Panc1 (cell line): Measurements from ENCODE around the gene SSBP4. TPM values are rescaled to one million over a fixed set of nuclear protein-coding genes. Genes with fewer than 3 reads are reported as not detected.

Source experiments
- ATAC-seq: fragments of 200-7000 bp; cut with Tn5 transposase; 2 replicates; pipeline ENCODE4 v1.9.1; 2020; ENCODE audit warnings: mild to moderate bottlenecking, moderate library complexity
- BruUV-seq: library from RNA; stranded (reverse); fragments of 400-500 nt; replicated peaks from 2 replicates; lab custom pipeline; 2021; lab: Mats Ljungman, UMichigan
- CTCF ChIA-PET: fragments of 300-600 bp; sonication (Branson Sonifier 250); formaldehyde crosslinking; loops from one replicate; lab custom pipeline; 2022; ENCODE audit warnings: antibody characterized with exemption; lab: Charles Lee
- POLR2A ChIA-PET: fragments of 300-600 bp; sonication (Branson Sonifier 250); formaldehyde crosslinking; loops from one replicate; lab custom pipeline; 2022; ENCODE audit warnings: antibody characterized with exemption; lab: Charles Lee
- DNase-seq: peaks from one replicate; pipeline ENCODE4 v3.0.0-alpha.2; 2010; ENCODE audit warnings: low read depth, low spot score
- H3K27ac ChIP-seq: 2 replicates; pipeline ENCODE4 v1.5.1; 2011; ENCODE audit warnings: mild to moderate bottlenecking, low read length, inconsistent platforms
- H3K27me3 ChIP-seq: fragments of 200-500 bp; sonication (Bioruptor generic); 2 replicates; pipeline ENCODE4 v1.6.0; 2014; ENCODE audit warnings: low read length, inconsistent platforms; ENCODE audit not compliant: control insufficient read depth, insufficient read depth
- H3K36me3 ChIP-seq: fragments of 200-500 bp; sonication (Bioruptor generic); 2 replicates; pipeline ENCODE4 v1.5.1; 2014; ENCODE audit warnings: inconsistent platforms, mild to moderate bottlenecking, low read length, moderate library complexity; ENCODE audit not compliant: control insufficient read depth, insufficient read depth
- H3K4me1 ChIP-seq: 2 replicates; pipeline ENCODE4 v1.5.1; 2011; ENCODE audit warnings: inconsistent platforms, mild to moderate bottlenecking, low read length, moderate library complexity; ENCODE audit not compliant: control insufficient read depth, insufficient read depth
- H3K4me3 ChIP-seq, 2 experiments: 2 replicates each; pipeline ENCODE4 v1.5.1; 2011 to 2012; ENCODE audit warnings: low read depth in 2 of 2, low read length in 2 of 2, mild to moderate bottlenecking in 2 of 2, inconsistent platforms in 1 of 2, moderate library complexity in 1 of 2
- H3K9me3 ChIP-seq: fragments of 200-500 bp; sonication (Bioruptor generic); 2 replicates; pipeline ENCODE4 v1.5.1; 2014; ENCODE audit warnings: low read depth, mild to moderate bottlenecking, inconsistent platforms, low read length, moderate library complexity; ENCODE audit not compliant: control insufficient read depth, insufficient read depth
- POLR2AphosphoS5 ChIP-seq: IDR thresholded peaks from 2 replicates; pipeline ENCODE4 v1.6.1; 2012; ENCODE audit warnings: mild to moderate bottlenecking, low read depth, low read length, moderate library complexity
- REST ChIP-seq, 2 experiments: IDR thresholded peaks; 2 replicates each; pipeline ENCODE4 v1.6.1; 2011 to 2012; ENCODE audit warnings: low read depth in 2 of 2, control low read depth in 1 of 2, low read length in 1 of 2, mild to moderate bottlenecking in 1 of 2, moderate library complexity in 1 of 2; ENCODE audit not compliant: insufficient read depth in 1 of 2
- SIN3A ChIP-seq: IDR thresholded peaks from 2 replicates; pipeline ENCODE4 v1.6.1; 2012; ENCODE audit warnings: low read depth, mild to moderate bottlenecking, low read length, moderate library complexity, borderline replicate concordance; ENCODE audit not compliant: insufficient read depth
- TCF7L2 ChIP-seq: IDR thresholded peaks from 2 replicates; pipeline ENCODE4 v1.6.1; 2011; ENCODE audit warnings: mild to moderate bottlenecking, low read depth, low read length, inconsistent platforms
- in situ Hi-C: cut with HindIII; loops from 2 replicates; pipeline ENCODE4 v1.10.0; 2016; ENCODE audit warnings: low sequenced_read_pairs, low pct_unique_long_range_greater_than_20kb
- intact Hi-C: fragments of 100-400 bp; cut with micrococcal nuclease; formaldehyde crosslinking; loops from one replicate; pipeline ENCODE4 v1.10.0; 2022; ENCODE audit not compliant: unreplicated experiment
- total RNA-seq: library from RNA; stranded (reverse); gene quantifications from one replicate; pipeline ENCODE4 v1.2.1, GENCODE V29; 2021; ENCODE audit not compliant: unreplicated experiment
- TF ChIP-seq, protein P1 (sequence below): fragments of 450-650 bp; IDR thresholded peaks from 2 replicates; pipeline ENCODE4 v1.5.1; 2017; ENCODE audit warnings: mild to moderate bottlenecking

Gene SSBP4
- total RNA-seq, 1 experiment from 2014 or later, result 128 TPM

DNA sequence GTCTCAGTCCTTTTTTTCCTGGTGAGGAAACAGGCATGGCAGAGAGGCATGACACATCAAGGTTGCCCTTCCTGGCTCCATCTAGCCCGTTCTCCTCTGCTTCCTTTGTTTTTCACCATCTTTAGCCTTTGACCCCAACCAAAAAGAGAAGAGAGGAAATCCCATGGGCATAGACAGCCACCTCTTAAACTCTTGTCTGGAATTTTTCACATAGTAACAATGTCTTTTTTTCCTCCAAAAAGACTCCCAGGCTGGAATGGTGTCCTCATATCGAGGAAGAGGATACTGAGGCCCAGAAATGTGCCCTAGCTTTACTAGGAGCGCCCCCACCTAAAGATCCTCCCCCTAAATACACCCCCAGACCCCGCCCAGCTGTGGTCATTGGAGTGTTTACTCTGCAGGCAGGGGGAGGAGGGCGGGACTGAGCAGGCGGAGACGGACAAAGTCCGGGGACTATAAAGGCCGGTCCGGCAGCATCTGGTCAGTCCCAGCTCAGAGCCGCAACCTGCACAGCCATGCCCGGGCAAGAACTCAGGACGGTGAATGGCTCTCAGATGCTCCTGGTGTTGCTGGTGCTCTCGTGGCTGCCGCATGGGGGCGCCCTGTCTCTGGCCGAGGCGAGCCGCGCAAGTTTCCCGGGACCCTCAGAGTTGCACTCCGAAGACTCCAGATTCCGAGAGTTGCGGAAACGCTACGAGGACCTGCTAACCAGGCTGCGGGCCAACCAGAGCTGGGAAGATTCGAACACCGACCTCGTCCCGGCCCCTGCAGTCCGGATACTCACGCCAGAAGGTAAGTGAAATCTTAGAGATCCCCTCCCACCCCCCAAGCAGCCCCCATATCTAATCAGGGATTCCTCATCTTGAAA is 33.3 kb upstream of the SSBP4 start, which contains the start of gene GDF15:
TSS of gene GDF15 (plus strand) at position 484 of the 868 bp plus-strand sequence. CDS start at position 516, 32 bp downstream.
- Histone ChIP-seq H3K27ac (peak within 1 kb of the TSS; percentile 91), H3K4me1 (peaks cover 21% of the 10 kb centered on the region), H3K36me3 (peaks cover 3% of the 10 kb centered on the region; the same call in 1 of the 2 replicates), H3K4me3 (peak within 1 kb of the TSS; percentile 72 to 96), H3K9me3 (no peaks in the 10 kb centered on the region), H3K27me3 (no peaks in the 10 kb centered on the region)
- TF ChIP-seq SIN3A (0 out of 2 replicates have a peak, but pooled peaks have one; percentile 36), POLR2AphosphoS5 (peak; percentile 98), REST (IDR thresholded peaks at IDR 0.05; ENCODE audit: insufficient read depth in 1 of 2, low read depth in 2 of 2, low read length in 1 of 2) (peak in 1 of 2 experiments; percentile 77; a peak in 1 of 4 replicates), TCF7L2 (no peak)
- TF ChIP-seq, protein P1, sequence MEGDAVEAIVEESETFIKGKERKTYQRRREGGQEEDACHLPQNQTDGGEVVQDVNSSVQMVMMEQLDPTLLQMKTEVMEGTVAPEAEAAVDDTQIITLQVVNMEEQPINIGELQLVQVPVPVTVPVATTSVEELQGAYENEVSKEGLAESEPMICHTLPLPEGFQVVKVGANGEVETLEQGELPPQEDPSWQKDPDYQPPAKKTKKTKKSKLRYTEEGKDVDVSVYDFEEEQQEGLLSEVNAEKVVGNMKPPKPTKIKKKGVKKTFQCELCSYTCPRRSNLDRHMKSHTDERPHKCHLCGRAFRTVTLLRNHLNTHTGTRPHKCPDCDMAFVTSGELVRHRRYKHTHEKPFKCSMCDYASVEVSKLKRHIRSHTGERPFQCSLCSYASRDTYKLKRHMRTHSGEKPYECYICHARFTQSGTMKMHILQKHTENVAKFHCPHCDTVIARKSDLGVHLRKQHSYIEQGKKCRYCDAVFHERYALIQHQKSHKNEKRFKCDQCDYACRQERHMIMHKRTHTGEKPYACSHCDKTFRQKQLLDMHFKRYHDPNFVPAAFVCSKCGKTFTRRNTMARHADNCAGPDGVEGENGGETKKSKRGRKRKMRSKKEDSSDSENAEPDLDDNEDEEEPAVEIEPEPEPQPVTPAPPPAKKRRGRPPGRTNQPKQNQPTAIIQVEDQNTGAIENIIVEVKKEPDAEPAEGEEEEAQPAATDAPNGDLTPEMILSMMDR, result peak; percentile 85
- no TSS peak for BruUV-seq
- peak; percentile 75 for ATAC-seq
- no peak for DNase-seq
- POLR2A ChIA-PET, result no interaction called here
- in situ Hi-C loops (no loop called here), intact Hi-C loops (no loop called here)
- CTCF ChIA-PET, result interaction anchor here (0.5 to 1.4 kb wide), 6 partner anchors 15 to 444 kb away, joined by 3 to 9 read pairs (median 4); no protein-coding TSS in a partner anchor

DNA sequence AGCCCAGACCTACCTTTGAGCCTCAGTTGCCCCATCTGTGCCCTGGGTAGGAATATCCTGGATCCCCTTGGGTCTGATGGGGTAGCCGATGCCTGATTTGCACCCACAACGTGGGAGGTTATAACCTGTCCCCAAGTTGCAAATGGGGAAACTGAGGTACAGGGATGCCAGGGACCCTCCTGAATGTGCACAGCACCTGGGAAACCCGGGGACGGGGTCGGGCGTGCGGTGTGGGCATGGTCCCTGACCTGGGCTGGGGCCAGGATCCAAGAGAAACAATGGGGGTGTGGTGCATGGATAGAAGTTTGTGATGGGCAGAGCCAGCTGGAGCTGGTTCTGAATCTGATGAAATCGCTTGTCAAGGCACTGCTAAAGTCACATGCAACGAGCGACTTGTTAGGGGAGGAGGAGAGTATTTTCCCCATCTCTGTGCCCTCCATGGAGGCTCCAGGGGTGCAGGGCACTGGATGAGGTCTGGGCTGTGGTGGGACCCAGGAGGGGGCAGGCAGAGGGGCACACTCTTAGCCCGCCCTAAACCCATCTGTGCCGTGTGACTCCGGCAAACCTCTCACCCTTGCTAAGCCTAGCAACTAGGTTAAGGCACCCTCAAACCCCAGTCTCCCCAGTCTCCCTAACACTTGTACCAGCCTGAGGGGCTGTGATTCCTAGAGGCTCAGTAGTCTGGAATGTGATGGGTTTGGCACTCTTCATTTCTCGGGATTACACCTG is 32.5 kb upstream of the SSBP4 start:
- in situ Hi-C loops (no loop called here), intact Hi-C loops (no loop called here)
- peaks cover 3% of the 10 kb centered on the region; the same call in 1 of the 2 replicates for H3K36me3 ChIP-seq
- H3K27me3 ChIP-seq, result no peaks in the 10 kb centered on the region
- peaks cover 21% of the 10 kb centered on the region for H3K4me1 ChIP-seq
- CTCF ChIA-PET, result interaction anchor here (0.7 to 1.4 kb wide), 5 partner anchors 18 to 331 kb away, joined by 3 to 9 read pairs (median 7); no protein-coding TSS in a partner anchor
- H3K4me3 ChIP-seq, result peak overlapping the region; percentile 72 to 96
- peak overlapping the region; percentile 82 for H3K27ac ChIP-seq
- no peak for TF ChIP-seq REST (IDR thresholded peaks at IDR 0.05; ENCODE audit: insufficient read depth in 1 of 2, low read depth in 2 of 2, low read length in 1 of 2)
- no peak; the same call in 1 of the 2 replicates for TF ChIP-seq POLR2AphosphoS5
- TF ChIP-seq TCF7L2, result no peak
- TF ChIP-seq SIN3A, result 0 out of 2 replicates have a peak, but pooled peaks have one; percentile 70
- no peaks in the 10 kb centered on the region for H3K9me3 ChIP-seq
- ATAC-seq, result peak; percentile 14
- POLR2A ChIA-PET, result no interaction called here
- TSS peak; percentile 87 for BruUV-seq
- no peak for DNase-seq
